GM18508 (cell line): Measurements from ENCODE around the gene SMIM32.
A peak's percentile ranks its signal among the peaks of the same experiment; 100 is the strongest.

Experiments used
- ATAC-seq: cut with Tn5 transposase; IDR thresholded peaks from one replicate; pipeline ENCODE4 v1.9.1; 2021; ENCODE audit warnings: moderate number of reproducible peaks; ENCODE audit not compliant: insufficient read depth, unreplicated experiment

The SMIM32 gene

GRCh38 chr5:136192526-136193321, at the start of gene SMIM32:
Gene SMIM32 (minus strand): TSS chr5:136193162. CDS start chr5:136192524, 638 bp downstream.
- ATAC-seq: no peak

- peak; percentile 53 for ATAC-seq
Measured at GRCh38 chr5:136242611-136243010, 49.6 kb upstream of the SMIM32 start.

GRCh38 chr5:136242136-136242535, 49.2 kb upstream of the SMIM32 start:
- ATAC-seq: no peak

GRCh38 chr5:136240894-136241293, 47.9 kb upstream of the SMIM32 start:
- ATAC-seq: no peak

GRCh38 chr5:136236479-136237083, 43.6 kb upstream of the SMIM32 start:
- ATAC-seq: no peak

GRCh38 chr5:136235321-136235720, 42.4 kb upstream of the SMIM32 start:
- no peak for ATAC-seq

- ATAC-seq: peak; percentile 82
Measured at GRCh38 chr5:136232316-136232715, 39.4 kb upstream of the SMIM32 start.

- ATAC-seq: no peak
Measured at GRCh38 chr5:136230176-136230575, 37.2 kb upstream of the SMIM32 start.

GRCh38 chr5:136228136-136228757, 35.3 kb upstream of the SMIM32 start:
- ATAC-seq: no peak

GRCh38 chr5:136226401-136226800, 33.4 kb upstream of the SMIM32 start:
- no peak for ATAC-seq

- ATAC-seq: no peak
Measured at GRCh38 chr5:136225796-136226195, 32.8 kb upstream of the SMIM32 start.

- no peak for ATAC-seq
Measured at GRCh38 chr5:136222580-136223235, 29.7 kb upstream of the SMIM32 start.

GRCh38 chr5:136221340-136221739, 28.4 kb upstream of the SMIM32 start:
- ATAC-seq: no peak

- ATAC-seq: no peak
Measured at GRCh38 chr5:136216230-136216629, 23.3 kb upstream of the SMIM32 start.

- ATAC-seq: no peak
Measured at GRCh38 chr5:136215812-136216211, 22.9 kb upstream of the SMIM32 start.

- ATAC-seq: no peak
Measured at GRCh38 chr5:136213919-136214493, 21.0 kb upstream of the SMIM32 start.

- ATAC-seq: no peak
Measured at GRCh38 chr5:136212252-136212721, 19.3 kb upstream of the SMIM32 start.

- ATAC-seq: no peak
Measured at GRCh38 chr5:136211282-136212040, 18.5 kb upstream of the SMIM32 start.

- no peak for ATAC-seq
Measured at GRCh38 chr5:136210259-136210658, 17.3 kb upstream of the SMIM32 start.
